ENCODE data around the gene ANO9. TPM values are rescaled to one million over a fixed set of nuclear protein-coding genes. Genes with fewer than 3 reads are reported as not detected.
"Not testable (repeated sequence)": the region's sequence is repeated elsewhere in the genome, so short reads cannot be mapped to it uniquely, and the experiment has no call there.

The ANO9 gene
- polyA plus RNA-seq, 1 donor = 169 TPM

DNA sequence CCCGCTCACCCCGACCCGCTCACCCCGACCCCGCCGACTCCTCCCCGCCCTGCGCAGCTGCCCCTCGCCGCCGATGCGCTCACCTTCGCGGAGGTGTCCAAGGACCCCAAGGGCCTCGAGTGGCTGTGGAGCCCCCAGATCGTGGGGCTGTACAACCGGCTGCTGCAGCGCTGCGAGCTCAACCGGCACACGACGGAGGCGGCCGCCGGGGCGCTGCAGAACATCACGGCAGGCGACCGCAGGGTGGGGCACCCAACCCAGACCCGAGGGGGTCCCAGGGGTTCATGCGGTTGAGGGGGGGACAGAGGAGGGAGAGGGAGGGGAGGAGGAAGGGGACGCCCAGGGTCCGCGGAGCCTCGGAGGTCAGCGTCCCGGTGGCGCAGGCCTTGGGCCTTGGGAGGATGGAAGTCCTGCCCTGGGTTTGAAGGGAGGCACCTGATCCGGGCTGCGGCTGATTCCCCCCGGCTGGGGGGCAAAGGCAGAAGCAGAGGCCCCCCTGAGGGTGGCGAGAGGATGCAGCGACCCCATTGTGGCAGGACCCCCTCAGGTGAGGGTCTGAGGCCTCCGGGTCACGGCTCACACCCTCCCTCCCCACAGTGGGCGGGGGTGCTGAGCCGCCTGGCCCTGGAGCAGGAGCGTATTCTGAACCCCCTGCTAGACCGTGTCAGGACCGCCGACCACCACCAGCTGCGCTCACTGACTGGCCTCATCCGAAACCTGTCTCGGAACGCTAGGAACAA is 38.6 kb downstream of the ANO9 start:
- H3K4me3 ChIP-seq (ENCODE audit: low read length) = no peak overlapping the region
- no peak overlapping the region for H3K27ac ChIP-seq (ENCODE audit: low read length)
- H3K27me3 ChIP-seq (ENCODE audit: control insufficient read depth, insufficient read depth, low read length) = peaks cover 7% of the 10 kb centered on the region
- no CpG with 5 or more reads among the region's 55 CpGs for WGBS (ENCODE audit: insufficient coverage, low lambda C conversion rate)
- peaks cover 18% of the 10 kb centered on the region for H3K9me3 ChIP-seq (ENCODE audit: control insufficient read depth, low read depth, low read length)
- no peak for DNase-seq
- peaks cover 45% of the 10 kb centered on the region for H3K36me3 ChIP-seq (ENCODE audit: control insufficient read depth, insufficient read depth, low read length)
- peaks cover 11% of the 10 kb centered on the region for H3K4me1 ChIP-seq (ENCODE audit: control insufficient read depth, insufficient read depth, low read length)

DNA sequence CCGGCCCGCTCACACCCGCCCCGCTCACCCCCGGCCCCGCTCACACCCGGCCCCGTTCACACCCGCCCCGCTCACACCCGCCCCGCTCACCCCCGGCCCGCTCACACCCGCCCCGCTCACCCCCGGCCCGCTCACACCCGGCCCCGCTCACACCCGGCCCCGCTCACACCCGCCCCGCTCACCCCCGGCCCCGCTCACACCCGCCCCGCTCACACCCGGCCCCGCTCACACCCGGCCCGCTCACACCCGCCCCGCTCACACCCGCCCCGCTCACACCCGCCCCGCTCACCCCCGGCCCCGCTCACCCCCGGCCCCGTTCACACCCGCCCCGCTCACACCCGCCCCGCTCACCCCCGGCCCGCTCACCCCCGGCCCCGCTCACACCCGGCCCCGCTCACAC is 40.6 kb downstream of the ANO9 start:
- not testable (repeated sequence) for DNase-seq; H3K27ac ChIP-seq (ENCODE audit: low read length); H3K4me3 ChIP-seq (ENCODE audit: low read length); H3K27me3 ChIP-seq (ENCODE audit: control insufficient read depth, insufficient read depth, low read length); H3K4me1 ChIP-seq (ENCODE audit: control insufficient read depth, insufficient read depth, low read length)
- Histone ChIP-seq H3K36me3 (ENCODE audit: control insufficient read depth, insufficient read depth, low read length) (peaks cover 43% of the 10 kb centered on the region), H3K9me3 (ENCODE audit: control insufficient read depth, low read depth, low read length) (peaks cover 22% of the 10 kb centered on the region)
- no CpG with 5 or more reads among the region's 52 CpGs for WGBS (ENCODE audit: insufficient coverage, low lambda C conversion rate)

DNA sequence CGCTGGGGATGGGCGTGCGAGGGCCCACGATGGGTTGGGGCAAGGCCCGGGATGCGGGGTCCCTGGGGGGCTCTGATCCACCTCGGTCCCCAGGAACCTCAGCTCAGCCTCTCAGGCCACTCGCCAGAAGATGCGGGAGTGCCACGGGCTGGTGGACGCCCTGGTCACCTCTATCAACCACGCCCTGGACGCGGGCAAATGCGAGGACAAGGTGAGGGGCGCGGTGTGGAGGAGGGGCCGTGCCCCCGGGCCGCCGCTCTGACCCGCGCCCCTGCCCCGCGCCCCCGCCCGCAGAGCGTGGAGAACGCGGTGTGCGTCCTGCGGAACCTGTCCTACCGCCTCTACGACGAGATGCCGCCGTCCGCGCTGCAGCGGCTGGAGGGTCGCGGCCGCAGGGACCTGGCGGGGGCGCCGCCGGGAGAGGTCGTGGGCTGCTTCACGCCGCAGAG is 41.5 kb downstream of the ANO9 start:
- Histone ChIP-seq H3K27ac (ENCODE audit: low read length) (no peak overlapping the region), H3K4me1 (ENCODE audit: control insufficient read depth, insufficient read depth, low read length) (peaks cover 8% of the 10 kb centered on the region), H3K9me3 (ENCODE audit: control insufficient read depth, low read depth, low read length) (peaks cover 22% of the 10 kb centered on the region), H3K4me3 (ENCODE audit: low read length) (no peak overlapping the region), H3K36me3 (ENCODE audit: control insufficient read depth, insufficient read depth, low read length) (peaks cover 39% of the 10 kb centered on the region), H3K27me3 (ENCODE audit: control insufficient read depth, insufficient read depth, low read length) (peaks cover 7% of the 10 kb centered on the region)
- no CpG with 5 or more reads among the region's 50 CpGs for WGBS (ENCODE audit: insufficient coverage, low lambda C conversion rate)
- DNase-seq = no peak

DNA sequence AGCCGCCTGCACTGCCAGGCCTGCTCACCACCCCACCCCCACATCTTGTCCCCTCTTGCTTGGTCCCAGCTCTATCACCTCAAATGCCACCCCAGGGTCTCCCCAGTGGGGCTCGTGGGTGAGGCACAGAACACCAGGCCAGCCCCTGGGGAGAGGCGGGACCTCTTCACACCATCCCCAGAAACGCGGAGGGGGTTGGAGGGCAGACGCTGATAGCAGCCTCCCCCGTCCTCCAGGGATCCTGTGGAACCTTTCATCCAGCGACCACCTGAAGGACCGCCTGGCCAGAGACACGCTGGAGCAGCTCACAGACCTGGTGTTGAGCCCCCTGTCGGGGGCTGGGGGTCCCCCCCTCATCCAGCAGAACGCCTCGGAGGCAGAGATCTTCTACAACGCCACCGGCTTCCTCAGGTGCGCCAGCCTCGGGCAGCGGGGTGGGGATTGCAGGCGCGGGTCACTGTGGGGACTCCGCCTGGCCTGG is 42.0 kb downstream of the ANO9 start:
- no CpG with 5 or more reads among the region's 21 CpGs for WGBS (ENCODE audit: insufficient coverage, low lambda C conversion rate)
- H3K27ac ChIP-seq (ENCODE audit: low read length) = no peak overlapping the region
- H3K4me3 ChIP-seq (ENCODE audit: low read length) = no peak overlapping the region
- peaks cover 10% of the 10 kb centered on the region for H3K4me1 ChIP-seq (ENCODE audit: control insufficient read depth, insufficient read depth, low read length)
- H3K36me3 ChIP-seq (ENCODE audit: control insufficient read depth, insufficient read depth, low read length) = peaks cover 34% of the 10 kb centered on the region
- DNase-seq = no peak
- peaks cover 22% of the 10 kb centered on the region for H3K9me3 ChIP-seq (ENCODE audit: control insufficient read depth, low read depth, low read length)
- peaks cover 7% of the 10 kb centered on the region for H3K27me3 ChIP-seq (ENCODE audit: control insufficient read depth, insufficient read depth, low read length)

DNA sequence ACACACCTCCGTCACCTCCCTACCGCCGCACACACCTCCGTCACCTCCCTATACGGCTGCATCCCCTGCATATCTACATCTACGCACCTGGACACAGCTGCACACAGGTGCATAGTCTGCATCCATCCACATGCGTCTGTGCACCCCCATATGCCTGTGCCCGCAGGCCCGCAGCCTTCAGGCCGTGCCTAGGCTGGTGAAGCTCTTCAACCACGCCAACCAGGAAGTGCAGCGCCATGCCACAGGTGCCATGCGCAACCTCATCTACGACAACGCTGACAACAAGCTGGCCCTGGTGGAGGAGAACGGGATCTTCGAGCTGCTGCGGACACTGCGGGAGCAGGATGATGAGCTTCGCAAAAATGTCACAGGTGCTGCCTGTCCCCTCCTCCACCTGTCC is 43.0 kb downstream of the ANO9 start:
- peaks cover 7% of the 10 kb centered on the region for H3K27me3 ChIP-seq (ENCODE audit: control insufficient read depth, insufficient read depth, low read length)
- WGBS (ENCODE audit: insufficient coverage, low lambda C conversion rate) = no CpG with 5 or more reads among the region's 20 CpGs
- H3K9me3 ChIP-seq (ENCODE audit: control insufficient read depth, low read depth, low read length) = peaks cover 22% of the 10 kb centered on the region

DNA sequence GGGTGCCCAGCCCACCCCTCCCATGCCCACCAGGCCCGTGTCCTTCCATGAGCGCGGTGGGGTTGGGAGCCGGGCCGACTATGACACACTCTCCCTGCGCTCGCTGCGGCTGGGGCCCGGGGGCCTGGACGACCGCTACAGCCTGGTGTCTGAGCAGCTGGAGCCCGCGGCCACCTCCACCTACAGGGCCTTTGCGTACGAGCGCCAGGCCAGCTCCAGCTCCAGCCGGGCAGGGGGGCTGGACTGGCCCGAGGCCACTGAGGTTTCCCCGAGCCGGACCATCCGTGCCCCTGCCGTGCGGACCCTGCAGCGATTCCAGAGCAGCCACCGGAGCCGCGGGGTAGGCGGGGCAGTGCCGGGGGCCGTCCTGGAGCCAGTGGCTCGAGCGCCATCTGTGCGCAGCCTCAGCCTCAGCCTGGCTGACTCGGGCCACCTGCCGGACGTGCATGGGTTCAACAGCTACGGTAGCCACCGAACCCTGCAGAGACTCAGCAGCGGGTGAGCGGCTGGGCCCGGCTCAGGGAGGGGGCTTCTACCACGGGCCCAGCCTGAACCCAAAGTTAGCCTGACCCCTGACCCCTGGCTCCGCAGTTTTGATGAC is 44.8 kb downstream of the ANO9 start:
- peak overlapping the region; percentile 13 for H3K4me3 ChIP-seq (ENCODE audit: low read length)
- H3K27me3 ChIP-seq (ENCODE audit: control insufficient read depth, insufficient read depth, low read length) = peaks cover 4% of the 10 kb centered on the region
- no CpG with 5 or more reads among the region's 43 CpGs for WGBS (ENCODE audit: insufficient coverage, low lambda C conversion rate)
- no peak overlapping the region for H3K27ac ChIP-seq (ENCODE audit: low read length)
- peak in 1 of 2 donors; percentile 31 for DNase-seq
- H3K36me3 ChIP-seq (ENCODE audit: control insufficient read depth, insufficient read depth, low read length) = peaks cover 17% of the 10 kb centered on the region
- peaks cover 19% of the 10 kb centered on the region for H3K9me3 ChIP-seq (ENCODE audit: control insufficient read depth, low read depth, low read length)
- peaks cover 22% of the 10 kb centered on the region for H3K4me1 ChIP-seq (ENCODE audit: control insufficient read depth, insufficient read depth, low read length)

More for the DNA sequence above, 43.0 kb downstream of the ANO9 start:
- Histone ChIP-seq H3K27ac (ENCODE audit: low read length) (no peak overlapping the region), H3K36me3 (ENCODE audit: control insufficient read depth, insufficient read depth, low read length) (peaks cover 25% of the 10 kb centered on the region), H3K4me3 (ENCODE audit: low read length) (no peak overlapping the region), H3K4me1 (ENCODE audit: control insufficient read depth, insufficient read depth, low read length) (peaks cover 11% of the 10 kb centered on the region)
- DNase-seq = no peak

DNA sequence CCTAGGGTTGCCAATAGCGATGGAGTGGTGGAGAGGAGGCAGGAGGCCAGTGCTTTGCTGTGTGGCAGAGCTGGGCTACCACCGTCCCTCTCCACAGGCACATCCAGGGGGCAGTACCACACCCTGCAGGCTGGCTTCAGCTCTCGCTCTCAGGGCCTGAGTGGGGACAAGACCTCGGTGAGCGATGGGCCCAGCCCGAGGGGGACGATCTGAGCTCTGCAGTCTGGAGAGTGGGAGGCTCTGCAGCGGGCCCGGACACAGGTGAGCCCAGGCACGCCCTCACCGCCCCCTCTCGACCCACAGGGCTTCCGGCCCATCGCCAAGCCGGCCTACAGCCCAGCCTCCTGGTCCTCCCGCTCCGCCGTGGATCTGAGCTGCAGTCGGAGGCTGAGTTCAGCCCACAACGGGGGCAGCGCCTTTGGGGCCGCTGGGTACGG is 45.3 kb downstream of the ANO9 start:
- no peak for DNase-seq
- Histone ChIP-seq H3K4me3 (ENCODE audit: low read length) (no peak overlapping the region), H3K27me3 (ENCODE audit: control insufficient read depth, insufficient read depth, low read length) (peaks cover 4% of the 10 kb centered on the region), H3K36me3 (ENCODE audit: control insufficient read depth, insufficient read depth, low read length) (peaks cover 17% of the 10 kb centered on the region), H3K27ac (ENCODE audit: low read length) (no peak overlapping the region), H3K9me3 (ENCODE audit: control insufficient read depth, low read depth, low read length) (peaks cover 19% of the 10 kb centered on the region), H3K4me1 (ENCODE audit: control insufficient read depth, insufficient read depth, low read length) (peaks cover 22% of the 10 kb centered on the region)
- WGBS (ENCODE audit: insufficient coverage, low lambda C conversion rate) = no CpG with 5 or more reads among the region's 23 CpGs

DNA sequence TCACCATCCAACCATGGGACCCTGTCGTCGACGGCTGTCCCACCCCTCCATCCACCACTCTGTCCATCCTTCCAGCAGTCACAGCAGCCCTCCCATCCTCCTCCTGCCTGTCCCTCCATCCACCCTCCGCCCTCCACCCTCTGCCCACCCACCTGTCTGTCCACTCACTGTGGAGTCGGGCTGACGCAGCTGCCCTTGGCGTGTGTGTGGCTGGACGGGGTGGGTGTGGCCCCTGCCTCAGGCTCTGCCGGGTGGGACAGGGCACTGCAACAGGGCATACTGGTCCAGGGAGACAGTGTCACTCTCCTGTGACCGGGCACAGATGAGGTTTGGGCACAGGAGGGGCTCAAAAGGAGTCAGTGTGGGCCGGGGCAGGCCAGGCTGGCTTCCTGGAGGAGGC is 45.9 kb downstream of the ANO9 start:
- no CpG with 5 or more reads among the region's 11 CpGs for WGBS (ENCODE audit: insufficient coverage, low lambda C conversion rate)
- Histone ChIP-seq H3K4me1 (ENCODE audit: control insufficient read depth, insufficient read depth, low read length) (peaks cover 22% of the 10 kb centered on the region), H3K9me3 (ENCODE audit: control insufficient read depth, low read depth, low read length) (peaks cover 19% of the 10 kb centered on the region), H3K4me3 (ENCODE audit: low read length) (no peak overlapping the region), H3K27me3 (ENCODE audit: control insufficient read depth, insufficient read depth, low read length) (peaks cover 4% of the 10 kb centered on the region), H3K36me3 (ENCODE audit: control insufficient read depth, insufficient read depth, low read length) (peaks cover 17% of the 10 kb centered on the region), H3K27ac (ENCODE audit: low read length) (no peak overlapping the region)
- no peak for DNase-seq

DNA sequence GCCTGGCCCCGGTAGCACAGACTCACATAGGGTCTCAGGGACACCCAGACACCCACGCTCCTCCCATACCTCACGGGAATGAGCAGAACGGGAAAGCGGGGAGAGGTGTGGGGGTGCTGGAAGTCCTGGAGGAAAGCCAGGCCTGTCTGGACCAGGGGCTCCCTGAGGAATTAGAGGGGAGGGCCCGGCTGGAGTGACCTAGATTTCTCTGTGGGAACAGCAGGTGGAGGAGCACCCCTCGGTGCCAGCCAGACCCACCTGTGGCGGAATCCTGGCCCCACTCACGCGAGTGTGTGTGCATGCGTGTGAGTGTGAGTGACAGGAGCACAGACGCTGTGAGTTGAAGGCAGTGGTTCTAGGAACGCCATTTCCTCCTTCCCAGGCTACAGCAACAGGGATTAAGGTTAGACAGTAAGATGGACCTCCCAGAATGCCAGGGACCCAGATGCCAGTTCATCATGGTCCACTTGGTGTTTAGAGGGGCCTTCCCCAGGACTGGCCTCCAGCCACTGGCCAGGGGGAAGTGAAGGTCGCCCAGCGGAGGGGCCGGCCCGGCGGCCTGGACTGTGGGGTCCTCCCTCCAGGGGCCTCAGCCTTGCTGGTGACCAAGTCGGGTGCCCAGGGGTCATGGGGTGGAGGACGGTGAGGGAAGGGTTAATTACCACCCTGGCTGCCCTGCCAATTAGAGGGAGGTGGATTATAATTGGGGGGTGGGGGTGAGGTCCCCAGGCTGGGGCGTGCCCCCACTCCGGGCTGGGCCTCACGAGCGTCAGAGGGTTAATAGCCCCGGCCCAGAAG is 46.8 kb downstream of the ANO9 start:
- Histone ChIP-seq H3K9me3 (ENCODE audit: control insufficient read depth, low read depth, low read length) (peaks cover 16% of the 10 kb centered on the region), H3K36me3 (ENCODE audit: control insufficient read depth, insufficient read depth, low read length) (peaks cover 15% of the 10 kb centered on the region), H3K4me1 (ENCODE audit: control insufficient read depth, insufficient read depth, low read length) (peaks cover 25% of the 10 kb centered on the region), H3K4me3 (ENCODE audit: low read length) (peak overlapping the region; percentile 83), H3K27me3 (ENCODE audit: control insufficient read depth, insufficient read depth, low read length) (peaks cover 4% of the 10 kb centered on the region), H3K27ac (ENCODE audit: low read length) (peak overlapping the region; percentile 100)
- WGBS (ENCODE audit: insufficient coverage, low lambda C conversion rate) = no CpG with 5 or more reads among the region's 25 CpGs
- DNase-seq = no peak

Data from large intestine (tissue), 3 donors.